ENCODE results near the gene PARVA. TPM values are rescaled to one million over a fixed set of nuclear protein-coding genes. Genes with fewer than 3 reads are reported as not detected.

PARVA gene
- total and polyA plus RNA-seq, 9 of the 15 experiments (the other 6 are each of a cell fraction or from before 2014, with no cell fraction given): 0.11 TPM; not detected in 8

DNA sequence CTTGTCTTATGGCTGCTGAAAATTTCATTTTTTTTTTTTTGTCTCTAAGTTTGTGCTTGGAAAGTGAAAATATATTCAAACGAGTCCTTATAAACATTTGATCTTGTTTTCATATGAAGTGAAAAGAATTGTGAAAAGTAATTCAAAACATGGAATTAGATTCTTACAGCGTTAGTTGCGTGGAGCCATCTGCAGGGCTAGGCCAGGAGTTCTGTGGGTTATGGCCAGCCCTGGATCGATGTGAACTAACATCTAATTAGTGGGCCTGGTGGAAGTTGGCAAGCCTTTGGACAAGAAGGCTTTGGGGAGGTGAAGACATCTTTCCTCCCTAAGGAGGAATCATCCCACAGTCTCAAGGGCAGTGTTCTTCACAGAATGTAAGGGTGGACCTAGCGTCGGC is 37.2 kb downstream of the PARVA start:
- no TSS peak for BruUV-seq (replicated peaks)
- intact Hi-C loops (cut with micrococcal nuclease): loop anchor here (5.0 kb wide), 2 partner anchors 183 to 398 kb away; no protein-coding TSS in a partner anchor
- Histone ChIP-seq H3K4me2 (ENCODE audit: insufficient read depth, low read length) (no peak overlapping the region), H2AFZ (ENCODE audit: low read depth, low read length) (no peak overlapping the region), H3K27me3 (ENCODE audit: control insufficient read depth in 2 of 2, insufficient read depth in 2 of 2, low read length in 2 of 2) (peaks cover 0 to 7% of the 10 kb centered on the region in 2 experiments; a peak in 1 of 5 replicates), H3K9me3 (replicated peaks; ENCODE audit: control insufficient read depth, insufficient read depth, low read depth, low read length) (no peaks in the 10 kb centered on the region), H3K27ac (ENCODE audit: extremely low read depth, low read depth, low read length) (no peak overlapping the region), H3K79me2 (ENCODE audit: control insufficient read depth, insufficient read depth, low read length) (no peaks in the 10 kb centered on the region), H3K36me3 (ENCODE audit: control insufficient read depth, insufficient read depth, low read length) (no peaks in the 10 kb centered on the region), H4K20me1 (replicated peaks; ENCODE audit: control insufficient read depth, insufficient read depth, low read length) (no peaks in the 10 kb centered on the region), H3K4me1 (replicated peaks in 1 of 2; ENCODE audit: control insufficient read depth in 2 of 2, insufficient read depth in 2 of 2, low read length in 2 of 2) (peaks cover 11 to 13% of the 10 kb centered on the region in 2 experiments), H3K4me3 (no peak overlapping the region), H3K9me1 (ENCODE audit: control insufficient read depth, insufficient read depth, low read length) (no peaks in the 10 kb centered on the region), H3K9ac (ENCODE audit: insufficient read depth in 1 of 2, low read depth in 2 of 2, low read length in 2 of 2) (no peak overlapping the region)
- in situ Hi-C loops (cut with MboI): loop anchor here (5.0 kb wide), 1 partner anchor 478 kb away; no protein-coding TSS in a partner anchor
- ChIA-PET CTCF (ENCODE audit: low intra/inter-chr PET ratio) (no interaction called here), POLR2A (no interaction called here)
- no peak for TF ChIP-seq ESRRB (CRISPR knock-in tag; IDR thresholded peaks at IDR 0.05; ENCODE audit: borderline replicate concordance)
- TF ChIP-seq MEF2A (IDR thresholded peaks at IDR 0.05; ENCODE audit: control insufficient read depth, low read depth, low read length): no peak
- TF ChIP-seq ZNF445 (CRISPR knock-in tag; IDR thresholded peaks at IDR 0.05; ENCODE audit: low read depth): no peak
- TF ChIP-seq RERE (CRISPR knock-in tag; IDR thresholded peaks at IDR 0.05; ENCODE audit: borderline replicate concordance): no peak
- no peak for TF ChIP-seq CREM (IDR thresholded peaks at IDR 0.05; ENCODE audit: low read depth)
- no peak for TF ChIP-seq ZKSCAN3 (CRISPR knock-in tag; IDR thresholded peaks at IDR 0.05)
- TF ChIP-seq ZBTB33 (CRISPR knock-in tag; IDR thresholded peaks at IDR 0.05): no peak
- no peak for TF ChIP-seq ZNF408 (CRISPR knock-in tag; IDR thresholded peaks at IDR 0.05; ENCODE audit: low read depth)
- ATAC-seq (no peak), FAIRE-seq (no peak), DNase-seq (ENCODE audit: extremely low read depth in 1 of 4, low spot score in 3 of 4) (no peak)
- WGBS (ENCODE audit: insufficient coverage, low coverage, missing lambda C conversion rate): 50% methylated on average over 6 of the region's 6 CpGs

All from K562 (cell line).